Stimulated activated naive CD4-positive, alpha-beta T cell (primary cell): ENCODE results near the gene NPR2.

ENCODE experiments used
- DNase-seq, 6 experiments: peaks; one replicate each; lab custom pipeline; 2025; lab: John Stamatoyannopoulos, UW

NPR2 gene

DNA sequence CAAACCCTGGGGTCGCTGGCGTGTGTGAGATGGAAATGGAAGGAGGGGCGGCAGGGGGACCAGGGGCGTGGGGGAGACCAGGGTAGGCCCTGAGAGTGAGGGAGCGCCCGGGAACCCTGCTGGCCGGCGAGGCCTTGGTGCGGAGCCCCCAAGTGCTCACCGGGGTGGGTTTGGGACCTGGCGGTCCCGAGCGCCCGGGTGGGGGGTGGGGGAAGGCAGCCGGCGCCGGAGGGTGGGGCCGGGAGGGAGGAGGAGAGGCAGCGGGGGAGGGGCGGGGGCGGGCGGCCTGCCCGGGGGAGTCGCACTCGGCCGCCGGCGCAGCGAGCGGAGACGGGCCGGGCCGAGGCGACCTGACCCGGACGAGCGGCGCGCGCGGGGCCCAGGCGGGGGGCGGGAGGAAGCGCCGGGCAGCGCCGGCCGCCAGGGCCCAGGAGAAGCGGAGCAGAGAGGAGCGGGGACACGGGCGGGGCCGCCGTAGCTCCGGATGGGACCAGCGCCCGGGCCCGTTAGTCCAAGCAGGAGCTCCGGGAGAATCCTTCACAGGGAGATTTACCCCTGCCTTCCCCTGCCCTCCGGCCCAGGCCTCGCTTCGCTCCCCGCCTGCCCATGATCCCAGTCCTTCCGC, at the start of gene NPR2:
NPR2 (plus strand) TSS at position 295 of the 625 bp plus-strand sequence. CDS start 818 bp downstream, outside the sequence.
- DNase-seq: no peak

- no peak for DNase-seq
Measured at GRCh38 chr9:35741740-35742139, 49.7 kb upstream of the NPR2 start.

DNA sequence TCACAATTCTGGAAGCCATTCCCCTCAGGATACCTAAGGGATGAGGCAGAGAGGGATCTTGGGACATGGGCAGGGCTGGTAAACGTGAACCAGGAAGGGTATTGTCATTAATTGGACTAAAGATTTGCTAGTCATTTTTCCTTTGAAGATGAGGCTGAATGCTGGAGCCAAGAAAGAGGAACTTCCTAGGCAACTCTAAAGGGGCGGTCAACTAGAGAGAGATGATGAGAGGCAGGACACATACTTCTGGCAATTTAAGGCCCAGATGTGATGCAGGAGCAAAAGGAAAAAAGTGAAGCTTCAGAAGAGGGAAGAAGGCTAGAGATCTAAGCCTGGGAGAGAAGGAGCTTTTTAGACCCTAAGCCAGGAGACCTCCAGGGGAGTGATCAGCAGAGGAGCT, 47.9 kb upstream of the NPR2 start:
- DNase-seq: no peak

DNA sequence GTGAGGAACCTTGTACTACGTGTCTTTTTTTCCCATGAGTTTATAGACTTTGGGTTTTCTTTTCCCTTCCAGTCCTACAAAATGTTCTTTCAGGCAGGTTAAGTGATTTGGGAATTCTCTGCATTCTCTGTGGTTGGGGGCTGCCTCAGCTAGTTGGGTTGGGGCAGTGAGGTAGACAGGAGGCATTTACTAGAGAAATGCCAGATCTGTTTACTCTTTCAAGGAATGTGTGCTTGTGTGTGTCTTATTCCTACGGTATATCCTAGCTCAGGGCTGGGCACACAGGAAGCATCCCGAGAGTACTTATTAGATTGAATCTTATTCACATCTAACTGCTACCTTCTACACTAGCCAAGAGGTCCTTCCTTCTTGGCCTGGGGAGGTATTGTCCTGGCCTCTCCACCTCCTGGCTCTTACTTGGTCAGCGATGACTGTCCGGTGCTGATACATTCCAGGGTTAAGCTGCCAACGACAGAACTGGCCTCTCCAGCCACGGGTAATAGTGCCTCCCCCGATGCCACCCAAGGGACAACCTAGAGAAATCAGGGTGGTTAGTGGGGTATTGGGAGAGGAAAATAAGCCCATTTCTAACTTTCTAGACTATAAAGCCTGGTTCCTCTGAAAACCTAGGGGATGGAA, 47.4 kb upstream of the NPR2 start:
- DNase-seq: no peak

DNA sequence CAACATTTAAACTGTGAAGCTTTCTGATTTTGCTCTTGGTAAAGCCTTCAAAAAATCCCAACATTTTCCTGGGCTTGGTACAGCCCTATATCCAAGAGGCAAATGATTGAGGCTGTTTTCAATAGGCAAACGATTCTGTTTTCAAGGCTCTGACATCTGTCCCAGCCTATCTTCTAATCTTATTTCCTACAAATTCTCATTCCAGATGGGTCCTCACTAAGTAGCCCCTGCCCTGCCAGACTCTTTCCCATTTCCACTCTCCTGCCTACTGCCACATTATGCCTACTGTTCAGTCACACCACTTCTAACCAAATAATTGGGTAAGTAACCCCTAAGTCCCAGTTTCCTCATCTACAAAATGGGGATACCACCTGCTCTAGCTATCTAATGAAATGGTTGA, 45.8 kb upstream of the NPR2 start:
- DNase-seq: no peak

DNA sequence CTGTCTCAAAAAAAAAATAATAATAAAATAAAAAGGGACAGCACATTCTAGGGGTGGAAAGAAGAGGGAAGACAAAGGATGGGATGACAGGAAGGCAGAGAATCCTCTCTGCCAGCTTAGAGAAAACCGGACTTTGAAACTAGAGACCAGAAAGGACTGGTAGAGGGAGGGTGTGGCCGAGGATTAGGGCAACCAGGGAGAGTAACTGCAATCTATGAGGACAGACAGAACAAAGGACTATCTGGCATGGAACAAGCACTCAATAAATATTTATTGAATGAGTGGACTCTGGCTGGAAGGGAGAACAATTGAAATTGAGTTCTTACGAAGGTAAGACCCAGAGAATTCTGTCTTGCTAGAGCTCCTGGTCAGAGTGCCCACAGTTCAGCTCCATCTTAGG, 44.8 kb upstream of the NPR2 start:
- DNase-seq: no peak

DNA sequence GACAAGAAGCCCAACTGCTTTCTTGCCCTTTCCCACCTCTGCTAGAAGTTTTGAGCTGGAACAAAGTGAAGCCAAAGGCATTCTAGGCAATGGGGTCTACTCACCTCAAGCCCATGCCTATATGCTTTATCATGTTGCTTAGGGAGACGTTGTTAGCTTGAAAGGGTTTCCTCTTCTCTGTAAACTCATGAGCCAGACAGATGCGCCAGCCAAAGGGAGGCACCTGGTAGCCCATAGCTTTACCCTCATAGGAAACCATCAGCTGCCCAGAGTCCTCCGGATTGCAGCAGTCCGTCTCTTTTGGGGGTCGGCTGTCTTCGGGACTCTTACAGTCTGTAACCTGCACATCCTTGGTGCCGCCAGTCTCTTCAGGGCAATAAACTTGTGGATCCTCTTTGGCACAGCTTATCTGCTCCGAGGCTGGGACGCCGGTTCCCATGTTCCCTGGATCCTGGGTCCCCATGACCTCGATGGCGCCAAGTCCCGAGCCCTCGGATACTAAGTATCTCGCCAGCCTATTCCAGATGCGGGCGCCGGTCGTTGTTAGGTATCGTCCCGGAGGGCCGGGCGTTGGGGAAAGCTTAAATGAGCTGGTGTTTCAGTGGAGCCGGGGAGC, 43.0 kb upstream of the NPR2 start:
- peak in 3 of 6 experiments; percentile 18 to 54 (median 50) for DNase-seq

DNA sequence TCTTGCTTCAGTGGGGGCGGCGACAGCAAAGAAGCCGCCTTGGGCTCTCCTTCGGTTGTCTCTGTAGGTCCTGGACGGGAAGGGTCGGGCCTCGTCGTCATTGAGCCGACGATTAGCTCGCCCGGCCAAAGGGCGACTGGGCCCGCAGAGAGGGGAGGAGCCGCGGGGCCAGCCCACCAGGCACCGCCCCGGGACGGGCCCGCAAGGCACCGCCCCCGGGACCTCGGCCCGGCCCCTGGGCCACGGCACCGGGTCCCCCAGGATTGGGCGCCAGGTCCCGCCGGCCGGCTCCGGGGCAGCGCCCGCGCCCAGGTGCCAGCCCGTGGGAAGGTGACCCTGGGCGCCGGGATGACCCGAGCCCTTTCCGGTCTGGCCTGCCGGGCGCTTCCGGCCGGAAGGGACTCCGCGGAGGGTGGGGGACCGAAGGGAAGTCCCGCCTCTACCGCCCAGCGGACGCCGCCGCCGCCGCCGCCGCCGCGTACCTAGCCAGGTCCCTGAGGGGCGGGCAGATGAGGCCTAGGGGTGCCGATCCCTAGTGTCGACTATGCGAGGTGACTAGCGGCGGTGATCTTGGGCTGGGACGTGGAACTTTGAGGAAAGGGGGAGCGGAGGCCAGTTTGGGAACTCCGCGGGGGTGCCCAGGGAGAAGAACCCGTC, 42.4 kb upstream of the NPR2 start, which contains the start of the genes GBA2 and RGP1:
GBA2 (minus strand) TSS at position 371 of the 657 bp plus-strand sequence. CDS start 524 bp downstream, outside the sequence.
RGP1 (plus strand) TSS at position 430 of the 657 bp plus-strand sequence. CDS start 469 bp downstream, outside the sequence.
- DNase-seq: peak; percentile 36 to 58 (median 49)

DNA sequence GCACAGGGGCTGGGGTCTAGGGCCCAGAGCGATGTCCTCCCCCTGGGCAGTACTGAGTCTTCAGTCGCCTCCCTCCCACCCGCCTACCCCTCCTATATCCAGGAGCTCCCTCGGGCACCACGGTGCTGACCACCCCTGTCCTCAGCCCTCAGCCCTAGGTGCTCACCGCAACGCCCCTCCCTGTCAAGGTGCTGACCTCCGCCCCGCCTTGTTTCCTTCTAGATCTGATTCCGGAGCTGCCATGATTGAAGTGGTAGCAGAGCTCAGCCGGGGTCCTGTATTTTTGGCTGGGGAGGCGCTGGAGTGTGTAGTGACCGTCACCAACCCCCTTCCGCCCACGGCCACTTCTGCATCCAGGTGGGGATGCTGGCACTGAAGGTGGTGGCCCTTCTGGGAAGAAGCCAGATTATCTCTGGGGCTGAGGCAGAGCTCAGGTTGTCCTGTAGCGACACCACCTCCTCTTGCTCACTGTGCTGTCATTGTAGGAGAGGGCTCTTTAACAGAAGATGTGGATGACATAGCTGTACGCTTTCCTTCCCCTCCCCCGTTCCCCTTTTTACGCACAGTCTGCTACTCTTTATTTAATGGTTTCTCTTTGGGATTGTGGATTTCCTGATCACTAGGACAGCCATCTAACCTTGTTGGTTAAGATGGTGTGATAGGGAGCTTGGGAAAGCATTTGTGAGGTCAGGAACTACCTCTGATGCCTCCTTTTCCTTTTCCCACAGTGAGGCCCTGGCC, 41.7 kb upstream of the NPR2 start:
- peak; percentile 16 to 63 (median 48) for DNase-seq

DNA sequence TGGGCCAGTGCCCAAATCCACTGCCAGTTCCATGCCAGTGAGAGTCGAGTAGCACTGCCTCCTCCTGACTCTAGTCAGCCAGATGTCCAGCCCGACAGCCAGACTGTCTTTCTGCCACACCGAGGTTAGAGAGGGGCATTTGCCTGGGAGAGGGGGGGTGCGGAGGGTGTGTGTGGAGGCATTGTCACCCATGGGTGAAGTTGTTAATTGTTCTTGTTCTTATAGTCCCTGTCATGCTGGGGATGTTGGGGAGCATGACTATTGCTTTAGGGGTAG, 41.2 kb upstream of the NPR2 start:
- no peak for DNase-seq

DNA sequence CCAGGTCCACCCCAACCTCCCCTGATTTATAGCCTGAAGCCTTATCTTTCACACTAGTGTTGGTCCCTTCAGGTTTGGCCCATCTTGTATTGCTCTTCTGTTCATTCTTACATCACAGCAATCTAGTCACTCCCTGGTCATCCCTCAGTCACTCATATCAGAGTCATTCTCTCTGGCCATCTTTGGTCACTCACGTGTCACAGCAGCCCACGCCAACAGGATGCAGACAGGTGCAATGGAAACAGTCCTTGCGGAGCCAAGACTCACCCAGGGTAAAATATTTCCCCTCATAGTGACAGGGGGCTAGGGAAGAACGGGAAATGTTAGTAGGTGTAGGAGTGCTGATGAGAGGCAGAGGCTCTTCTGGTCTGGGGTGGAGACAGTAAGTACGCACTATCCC, 37.9 kb upstream of the NPR2 start:
- no peak for DNase-seq

GRCh38 chr9:35754264-35754663, 37.1 kb upstream of the NPR2 start, which contains the start of gene MSMP:
Gene MSMP, minus strand, starts transcription at chr9:35754276. Its CDS starts 147 bp downstream, at chr9:35754129.
- no peak for DNase-seq

DNA sequence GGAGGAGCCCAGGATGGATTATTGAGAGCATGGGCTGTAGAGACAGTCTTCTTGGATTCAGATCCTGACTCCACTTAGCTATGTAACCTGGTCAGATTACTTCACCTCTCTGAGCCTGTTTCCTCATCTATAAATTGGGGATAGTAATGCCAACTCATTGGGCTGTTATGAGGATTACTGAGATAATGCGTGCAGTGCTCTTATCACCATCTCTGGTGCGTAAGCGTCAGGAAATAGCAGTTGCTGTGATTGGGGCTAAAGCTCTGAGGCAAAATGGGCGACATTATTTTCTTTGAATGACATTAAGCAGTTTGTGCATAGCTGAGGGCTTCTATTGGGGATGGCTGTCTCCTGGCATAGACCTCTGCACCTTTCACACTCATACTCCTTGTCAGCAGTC, 36.3 kb upstream of the NPR2 start:
- DNase-seq: no peak

DNA sequence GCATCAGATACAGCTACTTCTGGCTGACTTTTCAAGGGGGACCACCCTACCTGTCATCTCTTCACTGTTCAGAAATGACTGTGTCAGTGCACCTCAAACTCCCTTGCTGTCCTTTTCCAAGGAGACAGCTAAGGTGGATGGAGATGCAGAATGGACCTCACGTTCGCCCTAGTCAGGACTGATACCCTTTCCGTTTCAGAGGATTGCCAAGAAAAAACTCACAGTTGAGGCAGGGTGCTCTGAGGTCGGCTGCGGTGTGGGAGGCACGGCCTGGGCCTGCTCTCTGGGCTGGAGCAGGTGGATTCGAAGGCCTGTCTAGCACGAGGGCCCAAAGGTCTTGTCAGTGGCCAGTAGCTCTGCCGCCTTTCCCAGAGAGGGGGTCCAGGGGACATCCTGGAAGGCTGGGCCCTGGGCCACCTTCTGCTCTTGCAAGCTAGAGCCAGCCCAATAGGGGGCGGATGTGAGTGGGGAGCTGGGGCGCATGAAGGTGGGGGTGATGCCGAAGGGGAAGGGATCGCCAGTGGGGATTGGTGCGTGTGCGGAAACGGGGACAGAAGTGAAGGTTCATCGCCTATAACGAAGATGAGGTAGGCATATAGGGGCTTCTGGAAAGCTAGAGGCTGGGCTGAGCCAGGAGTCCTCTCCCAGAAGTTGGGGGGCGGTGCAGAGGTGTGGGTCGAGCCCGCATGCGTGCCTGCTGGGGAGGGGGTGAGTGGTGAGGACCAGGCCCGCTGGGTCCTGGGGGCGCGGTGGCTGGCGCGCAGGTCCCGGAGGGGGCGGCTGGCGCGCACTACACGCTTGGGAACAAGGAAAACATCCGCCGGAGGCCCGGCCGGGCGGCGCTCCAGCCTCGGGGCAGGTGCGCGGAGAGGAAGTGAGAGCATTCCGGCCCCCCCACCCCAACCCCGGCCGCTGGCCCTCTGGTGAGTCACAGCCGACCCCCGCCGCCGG, 34.8 kb upstream of the NPR2 start:
- DNase-seq: peak; percentile 56 to 77 (median 67)

DNA sequence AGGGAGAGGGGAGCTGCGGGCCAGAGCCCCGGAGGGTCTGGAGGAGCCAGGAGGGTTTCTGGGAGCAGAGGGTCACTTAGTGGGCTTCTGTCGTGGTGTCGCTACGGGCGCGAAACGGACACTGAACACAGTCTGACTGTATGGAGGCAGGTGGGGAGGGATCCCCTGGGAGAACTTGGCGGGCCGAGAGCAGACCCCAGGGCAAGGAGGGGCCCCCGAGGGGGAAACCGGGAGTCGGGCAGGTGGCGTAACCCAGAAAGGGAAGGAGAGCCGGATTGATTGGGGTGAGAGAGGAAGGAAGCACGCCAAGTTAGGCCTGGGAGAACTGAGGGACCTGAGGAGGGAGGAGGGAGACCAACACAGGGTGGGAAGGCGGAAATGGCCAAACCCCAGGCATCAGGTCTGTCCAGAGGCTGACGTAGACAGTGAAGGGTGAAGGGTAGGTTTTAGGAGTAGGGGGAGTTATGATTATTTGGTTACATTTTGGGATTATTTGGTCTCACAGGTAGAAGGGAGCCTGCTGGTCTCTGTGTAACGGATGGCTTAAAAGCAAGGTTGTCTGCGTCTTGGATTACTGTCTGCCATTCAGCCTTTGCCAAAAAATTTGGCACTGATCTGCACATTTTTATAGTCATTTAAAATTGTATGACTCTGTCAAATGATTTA, 34.0 kb upstream of the NPR2 start:
- DNase-seq: peak in 2 of 6 experiments; percentile 14 to 29

DNA sequence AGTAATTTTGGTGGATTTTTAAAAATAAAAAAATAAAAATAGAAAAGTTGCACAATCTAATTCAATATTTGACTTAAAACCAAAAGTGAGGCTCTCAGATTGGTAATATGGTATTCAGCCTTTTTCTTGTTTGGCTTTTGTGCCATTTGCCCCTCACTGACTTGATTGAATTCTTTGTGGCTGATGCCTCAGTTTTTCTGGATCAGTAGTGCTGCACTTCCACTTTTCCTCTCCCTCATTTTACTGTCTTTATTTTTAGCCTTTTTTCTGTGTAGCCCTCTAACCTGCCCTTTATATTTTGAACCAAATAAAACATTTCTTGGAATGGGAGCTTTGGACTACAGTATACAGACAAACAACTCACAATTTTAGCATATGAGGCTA, 33.5 kb upstream of the NPR2 start:
- DNase-seq: no peak

DNA sequence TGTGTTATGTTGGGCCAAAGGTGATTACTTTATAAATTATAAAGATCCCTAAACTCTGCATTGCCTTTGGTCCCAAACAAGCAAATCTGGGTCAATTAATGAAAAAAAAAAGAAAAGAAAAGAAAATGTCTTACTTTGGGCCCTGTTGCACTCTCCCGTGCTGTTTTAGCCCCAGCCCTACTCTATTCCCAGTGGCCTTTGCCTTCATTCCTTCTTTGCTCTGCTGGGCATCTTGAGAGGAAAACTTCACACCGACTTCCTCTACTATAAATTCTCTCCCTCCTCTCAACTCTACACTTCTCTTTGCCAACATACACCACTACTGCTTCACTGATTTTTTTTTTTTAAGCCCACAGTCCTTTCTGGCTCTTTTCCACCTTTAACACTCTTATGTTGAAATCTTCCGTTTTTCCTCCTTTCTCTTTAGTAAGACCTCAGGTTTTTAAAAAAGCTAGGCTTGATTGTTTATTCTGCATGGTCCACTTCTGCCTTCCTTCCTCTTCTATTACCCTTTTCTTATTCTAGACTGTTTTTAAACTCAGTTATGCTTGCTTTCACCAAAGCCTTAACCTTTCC, 32.8 kb upstream of the NPR2 start:
- no peak for DNase-seq

DNA sequence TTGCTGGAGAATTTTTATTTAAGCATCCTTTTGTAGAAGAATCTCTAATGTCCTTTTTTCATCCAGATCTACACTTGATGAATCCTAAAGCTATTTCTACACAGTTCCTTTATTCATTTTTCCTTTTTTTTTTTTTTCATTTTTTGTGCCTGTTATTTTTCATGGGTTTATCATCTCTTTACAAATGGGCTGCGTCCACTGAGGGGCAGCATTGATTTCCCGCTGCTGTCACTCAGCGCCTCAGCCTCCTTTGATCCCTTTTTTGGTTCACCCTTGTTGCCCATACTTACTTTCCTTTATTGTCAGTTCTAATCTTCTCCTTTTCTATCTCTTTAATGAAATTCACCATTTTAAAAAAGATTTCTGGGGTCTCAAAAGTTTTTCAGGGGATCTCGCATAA, 31.6 kb upstream of the NPR2 start:
- DNase-seq: no peak

DNA sequence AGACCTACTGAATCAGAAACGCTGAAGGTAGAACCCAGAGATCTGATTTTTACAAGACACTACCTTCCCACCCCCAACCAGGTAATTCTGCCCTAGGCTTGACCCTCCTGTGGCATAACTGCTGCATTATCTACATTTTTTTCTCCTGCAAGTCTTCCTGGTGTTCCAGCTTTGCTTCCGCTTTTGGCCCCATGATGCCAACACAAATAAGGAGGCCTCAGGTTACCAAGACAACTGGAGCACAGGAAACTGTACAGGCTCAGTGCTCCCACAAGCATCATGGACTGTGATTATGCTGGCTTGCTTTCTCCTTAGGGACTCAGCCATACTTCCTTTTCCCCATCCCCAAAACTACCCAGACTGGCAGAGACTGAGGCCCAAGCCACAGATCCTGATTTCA, 30.7 kb upstream of the NPR2 start:
- no peak for DNase-seq

- no peak for DNase-seq
Measured at GRCh38 chr9:35763181-35763580, 28.2 kb upstream of the NPR2 start.
